HG03571 (cell line): ENCODE results near the gene PARD3B.
A peak's percentile ranks its signal among the peaks of the same experiment; 100 is the strongest.

ENCODE experiments used
- ATAC-seq: cut with Tn5 transposase; IDR thresholded peaks from one replicate; pipeline ENCODE4 v1.9.1; 2021; ENCODE audit not compliant: unreplicated experiment

Gene PARD3B

GRCh38 chr2:204544961-204545860 is at the start of gene PARD3B:
Gene PARD3B (plus strand): TSS chr2:204545475. CDS start chr2:204546000, 525 bp downstream.
- ATAC-seq, result peak; percentile 66

- ATAC-seq, result no peak
Observed at GRCh38 chr2:204496779-204497178, 48.5 kb upstream of the PARD3B start.

DNA sequence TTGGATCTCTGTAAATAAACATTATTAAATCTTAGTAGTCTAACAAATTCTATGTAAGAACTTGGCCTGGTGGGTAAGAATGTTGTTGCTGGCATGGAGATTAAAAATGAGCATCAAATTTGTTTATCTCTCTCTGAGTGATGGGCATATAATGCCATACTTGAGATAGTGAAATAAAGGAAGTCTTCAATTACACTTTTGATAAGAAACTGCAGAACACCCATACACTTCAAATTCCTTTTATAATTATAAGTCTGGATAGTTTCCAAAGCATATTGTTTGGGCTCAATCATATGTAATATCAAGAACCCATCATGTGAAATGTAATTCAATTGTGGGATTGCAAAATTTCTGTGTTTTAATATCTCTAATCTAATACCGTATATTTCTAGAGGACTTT is 47.4 kb upstream of the PARD3B start:
- no peak for ATAC-seq

- ATAC-seq, result no peak
Observed at GRCh38 chr2:204498291-204498690, 47.0 kb upstream of the PARD3B start.

- no peak for ATAC-seq
Observed at GRCh38 chr2:204503869-204504268, 41.4 kb upstream of the PARD3B start.

GRCh38 chr2:204504594-204504993 is 40.7 kb upstream of the PARD3B start:
- no peak for ATAC-seq

- ATAC-seq, result no peak
Observed at GRCh38 chr2:204505488-204505887, 39.8 kb upstream of the PARD3B start.

- ATAC-seq, result no peak
Observed at GRCh38 chr2:204505946-204506345, 39.3 kb upstream of the PARD3B start.

DNA sequence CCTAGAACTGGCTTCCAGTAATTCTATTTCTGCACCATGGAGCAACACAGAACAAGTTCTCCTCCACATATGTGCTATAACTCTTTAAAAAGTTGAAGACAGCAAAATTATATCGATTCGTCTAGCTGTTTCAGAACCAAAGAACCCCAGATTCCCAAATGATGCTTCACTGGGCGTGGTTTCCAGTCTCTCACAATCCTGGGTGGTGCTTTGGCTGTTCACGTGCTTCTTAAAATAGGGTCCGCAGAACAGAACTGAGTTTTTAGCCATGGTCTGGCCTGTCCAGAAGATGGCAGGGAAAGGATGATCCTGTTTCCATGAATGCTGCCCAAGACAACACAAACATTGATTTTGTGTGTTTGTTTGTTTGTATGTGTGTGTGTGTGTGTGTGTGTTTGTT is 37.6 kb upstream of the PARD3B start:
- ATAC-seq, result no peak

DNA sequence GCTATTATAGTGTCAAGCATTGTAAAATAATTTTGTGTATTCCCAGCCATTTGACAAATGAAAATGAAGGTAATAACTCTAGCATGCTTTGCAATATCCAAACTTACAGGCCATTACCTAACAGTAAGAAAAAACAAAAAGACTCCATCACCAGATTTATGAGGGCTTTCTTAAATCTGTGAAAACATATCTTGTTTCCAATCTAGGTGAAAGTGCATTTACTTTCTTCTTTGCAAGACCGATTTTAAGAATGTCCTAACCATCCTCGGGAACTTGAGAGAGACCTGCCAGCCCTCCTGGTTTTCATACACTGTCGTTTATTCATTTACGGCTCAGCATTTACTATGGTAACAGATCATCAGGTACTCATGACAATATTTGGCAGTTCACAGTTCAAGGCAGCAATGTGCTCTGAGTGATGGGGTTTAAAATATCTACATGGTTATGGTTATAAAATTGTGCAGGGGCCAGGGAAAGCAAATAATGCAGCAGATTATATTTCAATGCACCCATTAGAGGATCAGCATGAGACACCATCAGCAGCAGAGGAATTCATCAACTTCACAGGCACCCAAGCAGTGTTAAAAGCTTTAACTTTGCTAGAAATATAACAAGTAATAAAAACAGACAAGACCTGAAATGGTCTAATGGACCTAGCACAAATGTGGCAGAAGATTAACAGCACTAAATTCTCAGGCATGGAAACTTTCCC is 34.4 kb upstream of the PARD3B start:
- no peak for ATAC-seq

- ATAC-seq, result no peak
Observed at GRCh38 chr2:204514439-204514838, 30.8 kb upstream of the PARD3B start.

- no peak for ATAC-seq
Observed at GRCh38 chr2:204515416-204515815, 29.9 kb upstream of the PARD3B start.

- no peak for ATAC-seq
Observed at GRCh38 chr2:204517154-204517553, 28.1 kb upstream of the PARD3B start.

DNA sequence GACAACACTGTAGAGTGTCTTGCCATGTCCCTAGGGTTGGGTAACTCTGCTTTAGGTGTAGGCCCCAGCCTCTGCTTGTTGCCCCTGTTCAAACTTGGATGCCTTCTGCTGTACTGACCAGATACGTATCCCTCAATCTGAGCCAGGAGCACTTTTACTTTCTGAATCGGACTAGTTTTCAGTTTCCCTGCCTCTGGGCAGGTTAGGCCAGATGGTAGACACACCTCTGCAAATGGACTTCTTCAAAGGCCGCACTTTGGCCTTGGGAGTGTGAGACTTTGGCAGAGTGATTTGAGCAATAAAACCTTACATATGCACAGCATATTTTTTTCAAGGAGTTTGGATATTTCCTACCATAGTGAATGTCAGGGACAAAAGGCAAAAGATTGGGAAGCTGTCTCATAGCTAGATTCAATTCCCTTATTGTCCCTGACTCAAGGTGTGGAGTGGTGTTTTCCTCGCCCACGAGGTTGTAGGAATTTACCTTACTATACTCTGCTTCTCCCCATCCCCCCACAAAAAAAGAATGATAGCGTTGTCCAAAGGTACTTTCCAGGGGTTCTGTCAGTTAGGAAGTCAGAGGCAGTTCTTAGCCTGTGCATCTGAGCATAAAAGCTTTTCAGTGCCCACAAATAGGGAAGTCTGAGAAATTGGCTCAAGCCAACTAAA is 15.3 kb upstream of the PARD3B start:
- ATAC-seq, result no peak

DNA sequence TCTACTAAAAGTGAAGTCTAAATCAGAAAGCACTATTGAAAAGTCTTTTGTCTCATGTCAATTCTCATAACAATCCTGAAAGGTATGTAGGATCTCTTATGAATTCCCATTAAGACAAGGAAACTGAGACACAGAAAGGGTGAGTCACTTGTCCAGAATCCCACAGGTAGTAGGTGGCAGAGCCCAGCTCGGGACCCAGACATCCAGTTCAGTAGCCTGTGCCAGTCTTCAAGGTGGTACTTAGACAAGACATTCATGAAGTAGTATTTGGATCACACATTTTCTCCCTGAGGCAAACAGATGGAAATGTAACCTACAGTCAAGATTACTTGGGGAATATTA is 14.8 kb upstream of the PARD3B start:
- no peak for ATAC-seq

- no peak for ATAC-seq
Observed at GRCh38 chr2:204533629-204534370, 11.5 kb upstream of the PARD3B start.

GRCh38 chr2:204535356-204535755 is 9.9 kb upstream of the PARD3B start:
- no peak for ATAC-seq

DNA sequence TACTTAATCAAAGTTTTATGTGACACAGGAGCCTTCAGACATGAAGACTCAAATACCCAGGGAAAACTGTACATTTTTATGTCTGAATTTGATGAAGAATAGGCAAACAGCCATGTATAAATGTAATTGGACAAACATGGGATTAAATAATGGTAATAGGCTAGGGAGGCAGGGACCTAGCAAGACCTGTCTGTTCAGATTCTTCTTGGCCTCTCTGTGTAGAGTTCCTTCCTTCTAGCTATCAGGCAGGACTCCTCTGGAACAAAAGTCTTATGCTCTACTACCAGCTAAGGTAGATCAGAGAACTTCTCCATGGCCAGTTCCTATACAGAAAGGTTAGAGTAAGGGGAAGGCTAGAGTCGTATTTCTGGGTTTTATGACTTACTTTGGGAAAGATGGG is 9.5 kb upstream of the PARD3B start:
- ATAC-seq, result no peak

- no peak for ATAC-seq
Observed at GRCh38 chr2:204538182-204539018, 6.9 kb upstream of the PARD3B start.

GRCh38 chr2:204539019-204539385 is 6.3 kb upstream of the PARD3B start:
- ATAC-seq, result no peak
